Measurements from ENCODE around the gene DDN. TPM values are rescaled to one million over a fixed set of nuclear protein-coding genes. Genes with fewer than 3 reads are reported as not detected.

DDN gene
- total and polyA plus RNA-seq, 2 donors (not counting 3 experiments of a cell fraction or from before 2014, with no cell fraction given), result 0.07 to 0.22 TPM

DNA sequence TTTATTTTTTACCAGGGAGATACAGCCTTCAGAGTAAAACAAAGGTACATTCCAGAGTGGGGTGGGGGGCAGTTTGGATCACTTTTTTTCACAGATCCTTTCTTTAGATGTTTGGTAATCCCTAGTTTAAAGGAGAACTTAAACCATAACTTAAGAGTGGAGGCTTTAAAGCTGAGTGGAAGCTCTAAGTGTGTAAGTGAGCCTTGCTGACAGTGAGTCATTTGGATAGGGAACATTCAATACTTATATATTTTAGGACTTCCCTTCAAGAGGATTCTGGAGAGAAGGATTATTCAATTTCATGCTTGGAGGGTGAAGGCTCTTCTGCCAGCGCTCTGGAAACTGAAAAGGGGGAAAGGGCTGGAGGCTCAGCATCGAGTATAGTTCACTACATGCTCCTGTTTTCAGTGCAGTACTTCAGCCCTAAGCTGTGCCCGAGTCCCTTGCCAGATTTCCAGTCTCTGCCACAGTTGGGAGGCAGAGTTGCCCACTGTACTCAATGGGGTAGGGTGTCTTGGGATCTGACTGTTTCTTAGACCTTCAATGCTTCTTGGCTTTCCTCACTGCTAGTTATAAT is 11.0 kb upstream of the DDN start:
- Histone ChIP-seq H3K79me2 (ENCODE audit: control insufficient read depth, insufficient read depth, low read length) (peaks cover 3% of the 10 kb centered on the region), H3K4me1 (ENCODE audit: control insufficient read depth, extremely low read depth, insufficient read depth, low read length) (no peaks in the 10 kb centered on the region), H3K9me1 (replicated peaks; ENCODE audit: control insufficient read depth, extremely low read depth, insufficient read depth, low read length) (no peaks in the 10 kb centered on the region), H3K36me3 (ENCODE audit: control insufficient read depth in 2 of 2, extremely low read depth in 1 of 2, insufficient read depth in 2 of 2, low read length in 2 of 2) (peaks cover 3 to 12% of the 10 kb centered on the region in 2 experiments), H2AFZ (ENCODE audit: low read depth, low read length) (no peak overlapping the region), H3K4me2 (ENCODE audit: insufficient read depth, low read length) (no peak overlapping the region), H3K9me3 (replicated peaks; ENCODE audit: control insufficient read depth, insufficient read depth, low read length) (no peaks in the 10 kb centered on the region), H3K9ac (replicated peaks; ENCODE audit: extremely low read depth, insufficient read depth, low read length) (no peak overlapping the region), H3K4me3 (replicated peaks in 1 of 3; ENCODE audit: insufficient read depth in 1 of 3, low read depth in 1 of 3, low read length in 3 of 3) (no peak overlapping the region), H4K20me1 (replicated peaks; ENCODE audit: control insufficient read depth, extremely low read depth, insufficient read depth, low read length) (no peaks in the 10 kb centered on the region), H3K27ac (ENCODE audit: insufficient read depth, low read depth, low read length) (no peak overlapping the region), H3K27me3 (ENCODE audit: control insufficient read depth in 2 of 2, insufficient read depth in 2 of 2, low read length in 2 of 2) (no peaks in the 10 kb centered on the region)
- BruUV-seq (replicated peaks), result no TSS peak
- ChIA-PET POLR2A (no interaction called here), CTCF (interaction anchor here (0.9 to 8.7 kb wide), 3 partner anchors 9 to 22 kb away, joined by 3 to 115 read pairs (median 7); no protein-coding TSS in a partner anchor)
- intact Hi-C loops (cut with micrococcal nuclease), result no loop called here
- dilution Hi-C loops (cut with MboI; ENCODE audit: extremely low pct_ligation_motif_present, low sequenced_read_pairs), result no loop called here
- FAIRE-seq (no peak), DNase-seq (ENCODE audit: low read depth, low spot score) (no peak)
- TF ChIP-seq JUN (IDR thresholded peaks at IDR 0.05; ENCODE audit: borderline replicate concordance, insufficient read depth, insufficient read length, low read depth) (no peak), EZH2 (IDR thresholded peaks at IDR 0.05; ENCODE audit: borderline replicate concordance, low read depth, low read length, severe bottlenecking) (no peak), MYC (IDR thresholded peaks at IDR 0.05; ENCODE audit: low read depth, low read length) (no peak), FOS (IDR thresholded peaks at IDR 0.05; ENCODE audit: borderline replicate concordance, insufficient read depth, low read length) (no peak), POLR2AphosphoS5 (IDR thresholded peaks at IDR 0.05; ENCODE audit: insufficient read depth, low read depth, low read length) (no peak), GATA2 (IDR thresholded peaks at IDR 0.05; ENCODE audit: insufficient read depth, insufficient read length, low read depth, low read length) (no peak), POLR2A (IDR thresholded peaks at IDR 0.05; ENCODE audit: low read depth, low read length) (no peak)
- TF ChIP-seq, protein P1, sequence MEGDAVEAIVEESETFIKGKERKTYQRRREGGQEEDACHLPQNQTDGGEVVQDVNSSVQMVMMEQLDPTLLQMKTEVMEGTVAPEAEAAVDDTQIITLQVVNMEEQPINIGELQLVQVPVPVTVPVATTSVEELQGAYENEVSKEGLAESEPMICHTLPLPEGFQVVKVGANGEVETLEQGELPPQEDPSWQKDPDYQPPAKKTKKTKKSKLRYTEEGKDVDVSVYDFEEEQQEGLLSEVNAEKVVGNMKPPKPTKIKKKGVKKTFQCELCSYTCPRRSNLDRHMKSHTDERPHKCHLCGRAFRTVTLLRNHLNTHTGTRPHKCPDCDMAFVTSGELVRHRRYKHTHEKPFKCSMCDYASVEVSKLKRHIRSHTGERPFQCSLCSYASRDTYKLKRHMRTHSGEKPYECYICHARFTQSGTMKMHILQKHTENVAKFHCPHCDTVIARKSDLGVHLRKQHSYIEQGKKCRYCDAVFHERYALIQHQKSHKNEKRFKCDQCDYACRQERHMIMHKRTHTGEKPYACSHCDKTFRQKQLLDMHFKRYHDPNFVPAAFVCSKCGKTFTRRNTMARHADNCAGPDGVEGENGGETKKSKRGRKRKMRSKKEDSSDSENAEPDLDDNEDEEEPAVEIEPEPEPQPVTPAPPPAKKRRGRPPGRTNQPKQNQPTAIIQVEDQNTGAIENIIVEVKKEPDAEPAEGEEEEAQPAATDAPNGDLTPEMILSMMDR (IDR thresholded peaks at IDR 0.05; ENCODE audit: extremely low read depth in 1 of 2, insufficient read depth in 1 of 2, low read depth in 1 of 2, low read length in 2 of 2), result no peak
- TF ChIP-seq, protein P2, sequence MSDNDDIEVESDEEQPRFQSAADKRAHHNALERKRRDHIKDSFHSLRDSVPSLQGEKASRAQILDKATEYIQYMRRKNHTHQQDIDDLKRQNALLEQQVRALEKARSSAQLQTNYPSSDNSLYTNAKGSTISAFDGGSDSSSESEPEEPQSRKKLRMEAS (IDR thresholded peaks at IDR 0.05; ENCODE audit: insufficient read depth, insufficient read length), result no peak

Data from endothelial cell of umbilical vein (primary cell).